Measurements from ENCODE around the gene PTTG1IP. TPM values are rescaled to one million over a fixed set of nuclear protein-coding genes. Genes with fewer than 3 reads are reported as not detected.

The PTTG1IP gene
- total RNA-seq, 4 donors from 2014 or later = 175 to 328 (median 234) TPM

- TF ChIP-seq POLR2A (IDR thresholded peaks at IDR 0.05) = no peak
- no peak for TF ChIP-seq CTCF (IDR thresholded peaks at IDR 0.05)
- TF ChIP-seq EP300 (IDR thresholded peaks at IDR 0.05) = no peak
- no peaks in the 10 kb centered on the region for H3K4me1 ChIP-seq
- 70 to 84% methylated on average over 14 to 17 of the region's 25 CpGs for WGBS, 2 donors
- no peaks in the 10 kb centered on the region for H3K36me3 ChIP-seq
- H3K9me3 ChIP-seq = no peaks in the 10 kb centered on the region
- H3K27ac ChIP-seq = no peak overlapping the region
- H3K4me3 ChIP-seq = no peak overlapping the region
- H3K27me3 ChIP-seq = peaks cover 0 to 25% of the 10 kb centered on the region in 2 donors
- no peak for DNase-seq (ENCODE audit: low spot score in 2 of 2)
Observed at GRCh38 chr21:44896561-44897286, 23.2 kb upstream of the PTTG1IP start.

GRCh38 chr21:44895859-44896258 lies 22.4 kb upstream of the PTTG1IP start:
- H3K4me1 ChIP-seq = no peaks in the 10 kb centered on the region
- H3K4me3 ChIP-seq = no peak overlapping the region
- no peak for DNase-seq (ENCODE audit: low spot score in 2 of 2)
- peaks cover 0 to 25% of the 10 kb centered on the region in 2 donors for H3K27me3 ChIP-seq
- no peaks in the 10 kb centered on the region for H3K9me3 ChIP-seq
- no peaks in the 10 kb centered on the region for H3K36me3 ChIP-seq
- H3K27ac ChIP-seq = no peak overlapping the region
- no peak for TF ChIP-seq EP300 (IDR thresholded peaks at IDR 0.05)
- no peak for TF ChIP-seq CTCF (IDR thresholded peaks at IDR 0.05)
- TF ChIP-seq POLR2A (IDR thresholded peaks at IDR 0.05) = no peak
- 93 to 96% methylated on average over 11 of the region's 11 CpGs for WGBS, 2 donors

GRCh38 chr21:44894687-44895302 lies 21.3 kb upstream of the PTTG1IP start:
- Histone ChIP-seq H3K36me3 (no peaks in the 10 kb centered on the region), H3K27me3 (peaks cover 0 to 22% of the 10 kb centered on the region in 2 donors), H3K4me3 (no peak overlapping the region), H3K9me3 (no peaks in the 10 kb centered on the region), H3K27ac (no peak overlapping the region), H3K4me1 (no peaks in the 10 kb centered on the region)
- TF ChIP-seq EP300 (IDR thresholded peaks at IDR 0.05) (no peak), CTCF (IDR thresholded peaks at IDR 0.05) (no peak), POLR2A (IDR thresholded peaks at IDR 0.05) (no peak)
- no peak for DNase-seq (ENCODE audit: low spot score in 2 of 2)
- 82 to 86% methylated on average over 19 of the region's 19 CpGs for WGBS, 2 donors

- DNase-seq (ENCODE audit: low spot score in 2 of 2) = no peak
- TF ChIP-seq CTCF (IDR thresholded peaks at IDR 0.05) (no peak), EP300 (IDR thresholded peaks at IDR 0.05) (no peak), POLR2A (IDR thresholded peaks at IDR 0.05) (no peak)
- H3K27ac ChIP-seq = no peak overlapping the region
Observed at GRCh38 chr21:44893948-44894656, 20.6 kb upstream of the PTTG1IP start.

GRCh38 chr21:44893278-44893556 lies 19.7 kb upstream of the PTTG1IP start:
- DNase-seq (ENCODE audit: low spot score in 2 of 2) = no peak
- Histone ChIP-seq H3K27ac (no peak overlapping the region), H3K4me3 (no peak overlapping the region), H3K4me1 (no peaks in the 10 kb centered on the region), H3K27me3 (peaks cover 0 to 6% of the 10 kb centered on the region in 2 donors), H3K36me3 (no peaks in the 10 kb centered on the region), H3K9me3 (no peaks in the 10 kb centered on the region)
- 89 to 92% methylated on average over 5 to 6 of the region's 7 CpGs for WGBS, 2 donors
- TF ChIP-seq EP300 (IDR thresholded peaks at IDR 0.05) (no peak), POLR2A (IDR thresholded peaks at IDR 0.05) (no peak), CTCF (IDR thresholded peaks at IDR 0.05) (no peak)

More at GRCh38 chr21:44893948-44894656, 20.6 kb upstream of the PTTG1IP start:
- peaks cover 0 to 15% of the 10 kb centered on the region in 2 donors for H3K27me3 ChIP-seq
- 83 to 84% methylated on average over 14 of the region's 15 CpGs for WGBS, 2 donors
- no peaks in the 10 kb centered on the region for H3K9me3 ChIP-seq
- H3K4me1 ChIP-seq = no peaks in the 10 kb centered on the region
- no peak overlapping the region for H3K4me3 ChIP-seq
- H3K36me3 ChIP-seq = no peaks in the 10 kb centered on the region

Measured in tibial nerve (tissue), 4 donors.